ENCODE data around the gene C1S.
A peak's percentile ranks its signal among the peaks of the same experiment; 100 is the strongest.
"Not testable (repeated sequence)": the region's sequence is repeated elsewhere in the genome, so short reads cannot be mapped to it uniquely, and the experiment has no call there.

C1S gene

GRCh38 chr12:7049973-7050372 is 10.5 kb upstream of the C1S start:
- not testable (repeated sequence) for H3K4me3 ChIP-seq (ENCODE audit: low read length); H3K9ac ChIP-seq (ENCODE audit: low read length); H3K36me3 ChIP-seq (ENCODE audit: control insufficient read depth, insufficient read depth, low read length); H3K9me3 ChIP-seq (ENCODE audit: control insufficient read depth, low read length); H3K27me3 ChIP-seq (ENCODE audit: control insufficient read depth, insufficient read depth, low read length); H3K4me1 ChIP-seq (ENCODE audit: control insufficient read depth, insufficient read depth, low read length)

DNA sequence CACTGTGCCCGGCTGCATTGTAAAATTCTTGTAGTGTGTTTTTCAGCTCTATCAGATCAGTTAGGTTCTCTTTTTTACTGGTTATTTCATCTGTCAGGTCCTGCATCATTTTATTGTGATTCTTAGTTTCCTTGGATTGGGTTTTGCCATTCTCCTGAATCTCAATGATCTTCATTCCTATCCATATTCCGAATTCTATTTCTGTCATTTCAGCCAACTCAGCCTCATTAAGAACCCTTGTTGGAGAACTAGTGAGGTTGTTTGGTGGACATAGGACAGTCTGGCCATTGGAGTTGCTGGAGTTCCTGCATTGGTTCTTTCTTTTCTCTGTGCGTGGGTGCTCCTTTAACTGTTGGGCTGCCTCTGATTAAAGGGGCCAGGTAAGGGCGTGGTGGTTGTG is 5.6 kb upstream of the C1S start:
- Histone ChIP-seq H3K4me1 (ENCODE audit: control insufficient read depth, insufficient read depth, low read length) (no peaks in the 10 kb centered on the region), H3K9ac (ENCODE audit: low read length) (no peak overlapping the region), H3K9me3 (ENCODE audit: control insufficient read depth, low read length) (no peaks in the 10 kb centered on the region), H3K36me3 (ENCODE audit: control insufficient read depth, insufficient read depth, low read length) (no peaks in the 10 kb centered on the region), H3K4me3 (ENCODE audit: low read length) (no peak overlapping the region), H3K27me3 (ENCODE audit: control insufficient read depth, insufficient read depth, low read length) (peaks cover 3% of the 10 kb centered on the region)

GRCh38 chr12:7055736-7056135 is 4.8 kb upstream of the C1S start:
- not testable (repeated sequence) for H3K9me3 ChIP-seq (ENCODE audit: control insufficient read depth, low read length); H3K27me3 ChIP-seq (ENCODE audit: control insufficient read depth, insufficient read depth, low read length); H3K4me1 ChIP-seq (ENCODE audit: control insufficient read depth, insufficient read depth, low read length); H3K36me3 ChIP-seq (ENCODE audit: control insufficient read depth, insufficient read depth, low read length); H3K4me3 ChIP-seq (ENCODE audit: low read length); H3K9ac ChIP-seq (ENCODE audit: low read length)

- Histone ChIP-seq H3K27me3 (ENCODE audit: control insufficient read depth, insufficient read depth, low read length) (no peaks in the 10 kb centered on the region), H3K36me3 (ENCODE audit: control insufficient read depth, insufficient read depth, low read length) (no peaks in the 10 kb centered on the region), H3K4me3 (ENCODE audit: low read length) (no peak overlapping the region), H3K4me1 (ENCODE audit: control insufficient read depth, insufficient read depth, low read length) (no peaks in the 10 kb centered on the region), H3K9me3 (ENCODE audit: control insufficient read depth, low read length) (no peaks in the 10 kb centered on the region), H3K9ac (ENCODE audit: low read length) (no peak overlapping the region)
Observed at GRCh38 chr12:7058163-7058845, 2.2 kb upstream of the C1S start.

DNA sequence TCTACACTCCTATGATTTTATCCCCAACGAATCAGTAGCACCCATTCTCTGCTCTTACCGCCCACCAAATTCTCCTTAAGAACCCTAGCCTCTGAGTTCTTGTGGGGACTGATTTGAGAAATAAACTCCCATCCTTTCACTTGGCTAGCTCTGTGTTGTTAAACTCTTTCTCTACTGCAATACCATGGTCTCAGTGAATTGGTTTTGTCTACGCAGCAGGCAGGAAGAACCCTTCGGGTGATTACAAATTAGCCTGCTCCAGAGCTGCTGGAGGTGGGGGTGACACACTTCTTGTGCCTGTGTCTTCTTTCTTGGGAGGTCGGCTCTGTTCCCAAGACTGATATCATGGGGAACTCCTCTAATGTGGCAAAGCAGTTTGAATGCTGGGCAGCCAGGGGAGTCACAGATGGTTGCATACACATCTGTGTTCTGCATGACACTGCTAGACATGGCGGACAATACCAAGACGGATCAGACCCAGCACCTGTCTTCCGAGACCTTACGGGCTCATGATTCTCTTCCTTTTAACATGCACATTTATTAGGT is 1.6 kb upstream of the C1S start:
- H3K9me3 ChIP-seq (ENCODE audit: control insufficient read depth, low read length), result no peaks in the 10 kb centered on the region
- no peaks in the 10 kb centered on the region for H3K27me3 ChIP-seq (ENCODE audit: control insufficient read depth, insufficient read depth, low read length)
- no peak overlapping the region for H3K9ac ChIP-seq (ENCODE audit: low read length)
- H3K36me3 ChIP-seq (ENCODE audit: control insufficient read depth, insufficient read depth, low read length), result no peaks in the 10 kb centered on the region
- H3K4me3 ChIP-seq (ENCODE audit: low read length), result no peak overlapping the region
- no peaks in the 10 kb centered on the region for H3K4me1 ChIP-seq (ENCODE audit: control insufficient read depth, insufficient read depth, low read length)

DNA sequence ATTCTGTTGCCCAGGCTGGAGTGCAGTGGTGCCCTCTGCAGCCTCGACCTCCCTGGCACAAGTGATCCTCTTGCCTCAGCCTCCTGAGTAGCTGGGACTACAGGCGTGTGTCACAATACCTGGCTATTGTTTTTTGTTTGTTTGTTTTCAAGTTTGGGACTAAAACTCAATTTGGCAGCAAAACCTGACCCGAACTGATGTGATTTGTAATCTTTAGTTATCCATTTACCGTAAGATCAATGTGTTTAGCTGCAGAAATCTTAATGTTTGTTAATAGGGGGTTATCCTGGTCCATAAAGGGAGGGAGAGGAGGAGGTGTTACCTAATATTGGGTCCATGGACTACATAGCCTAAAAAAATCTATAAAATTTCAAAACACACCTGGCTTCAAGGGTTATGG is 738 bp upstream of the C1S start:
- Histone ChIP-seq H3K9ac (ENCODE audit: low read length) (no peak overlapping the region), H3K4me3 (ENCODE audit: low read length) (no peak overlapping the region), H3K4me1 (ENCODE audit: control insufficient read depth, insufficient read depth, low read length) (no peaks in the 10 kb centered on the region), H3K27me3 (ENCODE audit: control insufficient read depth, insufficient read depth, low read length) (no peaks in the 10 kb centered on the region), H3K9me3 (ENCODE audit: control insufficient read depth, low read length) (no peaks in the 10 kb centered on the region), H3K36me3 (ENCODE audit: control insufficient read depth, insufficient read depth, low read length) (no peaks in the 10 kb centered on the region)

DNA sequence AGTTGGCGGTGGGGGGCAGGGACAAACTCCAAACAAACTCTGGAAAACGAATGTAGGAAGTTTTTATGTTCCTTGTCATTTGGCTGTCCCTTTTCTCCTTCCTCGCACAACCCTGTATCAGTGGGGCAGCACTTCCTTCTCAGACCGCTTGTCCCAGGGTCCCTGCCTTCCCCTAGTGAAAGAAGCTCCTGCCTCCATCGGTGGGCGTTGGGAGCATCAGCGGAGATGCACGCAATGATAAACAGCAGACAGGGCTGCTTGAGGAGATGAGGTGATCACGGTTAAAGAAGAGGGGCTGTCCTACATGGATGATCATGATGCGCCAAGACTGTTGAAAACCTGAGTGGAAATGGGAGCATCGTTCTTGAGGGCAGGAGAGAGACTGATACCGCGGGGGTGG is 620 bp downstream of the C1S start:
- peak overlapping the region; percentile 40 for H3K9ac ChIP-seq (ENCODE audit: low read length)
- H3K27me3 ChIP-seq (ENCODE audit: control insufficient read depth, insufficient read depth, low read length), result no peaks in the 10 kb centered on the region
- no peaks in the 10 kb centered on the region for H3K4me1 ChIP-seq (ENCODE audit: control insufficient read depth, insufficient read depth, low read length)
- no peaks in the 10 kb centered on the region for H3K9me3 ChIP-seq (ENCODE audit: control insufficient read depth, low read length)
- H3K36me3 ChIP-seq (ENCODE audit: control insufficient read depth, insufficient read depth, low read length), result no peaks in the 10 kb centered on the region
- H3K4me3 ChIP-seq (ENCODE audit: low read length), result no peak overlapping the region

DNA sequence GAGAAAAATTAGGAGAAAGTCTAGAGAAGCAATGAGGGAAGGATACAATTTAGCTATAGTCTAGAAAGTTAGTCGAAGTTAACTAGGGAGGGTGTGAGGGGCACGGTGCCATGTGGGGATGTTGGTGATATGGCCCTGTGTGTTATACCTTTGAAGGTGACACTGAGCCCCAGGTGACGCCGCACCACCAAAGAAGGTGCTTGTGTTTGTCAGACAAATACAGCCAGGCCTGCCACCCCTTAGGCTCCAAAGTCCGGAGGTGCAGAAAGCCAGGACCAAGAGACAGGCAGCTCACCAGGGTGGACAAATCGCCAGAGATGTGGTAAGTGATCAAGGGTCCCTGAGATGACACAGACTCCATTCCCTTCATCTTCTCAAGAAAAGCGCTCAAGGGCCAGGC is 1.1 kb downstream of the C1S start:
- no peaks in the 10 kb centered on the region for H3K27me3 ChIP-seq (ENCODE audit: control insufficient read depth, insufficient read depth, low read length)
- peak overlapping the region; percentile 40 for H3K9ac ChIP-seq (ENCODE audit: low read length)
- H3K36me3 ChIP-seq (ENCODE audit: control insufficient read depth, insufficient read depth, low read length), result no peaks in the 10 kb centered on the region
- H3K4me3 ChIP-seq (ENCODE audit: low read length), result no peak overlapping the region
- no peaks in the 10 kb centered on the region for H3K4me1 ChIP-seq (ENCODE audit: control insufficient read depth, insufficient read depth, low read length)
- H3K9me3 ChIP-seq (ENCODE audit: control insufficient read depth, low read length), result no peaks in the 10 kb centered on the region

GRCh38 chr12:7064516-7064915 is 4.0 kb downstream of the C1S start:
- H3K9me3 ChIP-seq (ENCODE audit: control insufficient read depth, low read length), result no peaks in the 10 kb centered on the region
- peaks cover 13% of the 10 kb centered on the region for H3K4me1 ChIP-seq (ENCODE audit: control insufficient read depth, insufficient read depth, low read length)
- H3K4me3 ChIP-seq (ENCODE audit: low read length), result no peak overlapping the region
- no peak overlapping the region for H3K9ac ChIP-seq (ENCODE audit: low read length)
- peaks cover 3% of the 10 kb centered on the region for H3K36me3 ChIP-seq (ENCODE audit: control insufficient read depth, insufficient read depth, low read length)
- H3K27me3 ChIP-seq (ENCODE audit: control insufficient read depth, insufficient read depth, low read length), result no peaks in the 10 kb centered on the region

GRCh38 chr12:7065073-7065623 is 4.6 kb downstream of the C1S start:
- Histone ChIP-seq H3K9ac (ENCODE audit: low read length) (no peak overlapping the region), H3K4me1 (ENCODE audit: control insufficient read depth, insufficient read depth, low read length) (peaks cover 13% of the 10 kb centered on the region), H3K9me3 (ENCODE audit: control insufficient read depth, low read length) (no peaks in the 10 kb centered on the region), H3K36me3 (ENCODE audit: control insufficient read depth, insufficient read depth, low read length) (peaks cover 3% of the 10 kb centered on the region), H3K4me3 (ENCODE audit: low read length) (no peak overlapping the region), H3K27me3 (ENCODE audit: control insufficient read depth, insufficient read depth, low read length) (no peaks in the 10 kb centered on the region)

GRCh38 chr12:7066596-7066995 is 6.1 kb downstream of the C1S start:
- H3K36me3 ChIP-seq (ENCODE audit: control insufficient read depth, insufficient read depth, low read length), result peaks cover 3% of the 10 kb centered on the region
- H3K9ac ChIP-seq (ENCODE audit: low read length), result no peak overlapping the region
- peaks cover 13% of the 10 kb centered on the region for H3K4me1 ChIP-seq (ENCODE audit: control insufficient read depth, insufficient read depth, low read length)
- no peak overlapping the region for H3K4me3 ChIP-seq (ENCODE audit: low read length)
- no peaks in the 10 kb centered on the region for H3K9me3 ChIP-seq (ENCODE audit: control insufficient read depth, low read length)
- H3K27me3 ChIP-seq (ENCODE audit: control insufficient read depth, insufficient read depth, low read length), result no peaks in the 10 kb centered on the region

DNA sequence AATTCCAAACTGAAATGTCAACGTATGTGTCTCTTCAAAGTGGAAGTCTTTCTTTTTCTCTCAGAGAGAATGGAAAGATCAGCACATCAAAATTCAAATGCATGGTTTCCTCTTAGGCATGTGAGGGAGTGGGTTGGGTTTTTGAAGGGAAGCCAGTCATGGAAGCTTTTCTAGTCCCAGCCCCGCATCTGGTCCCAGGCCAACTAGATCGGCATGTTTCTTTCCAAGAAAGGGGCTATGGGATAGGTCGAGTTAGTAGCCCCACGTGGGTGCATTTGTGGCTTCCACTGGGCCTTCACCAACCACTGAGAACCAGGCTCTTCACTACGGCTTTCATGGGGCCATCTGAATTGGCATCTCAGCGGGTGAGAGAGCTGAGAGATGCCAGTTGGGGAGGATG is 6.6 kb downstream of the C1S start:
- Histone ChIP-seq H3K36me3 (ENCODE audit: control insufficient read depth, insufficient read depth, low read length) (peaks cover 3% of the 10 kb centered on the region), H3K4me3 (ENCODE audit: low read length) (no peak overlapping the region), H3K4me1 (ENCODE audit: control insufficient read depth, insufficient read depth, low read length) (peaks cover 13% of the 10 kb centered on the region), H3K27me3 (ENCODE audit: control insufficient read depth, insufficient read depth, low read length) (no peaks in the 10 kb centered on the region), H3K9me3 (ENCODE audit: control insufficient read depth, low read length) (no peaks in the 10 kb centered on the region), H3K9ac (ENCODE audit: low read length) (no peak overlapping the region)

All from mucosa of stomach (tissue), 1 donor.